ENCODE data around the gene TRDMT1. TPM values are rescaled to one million over a fixed set of nuclear protein-coding genes. Genes with fewer than 3 reads are reported as not detected.

Gene TRDMT1
- total RNA-seq, 1 donor from 2014 or later, result 7.8 TPM

DNA sequence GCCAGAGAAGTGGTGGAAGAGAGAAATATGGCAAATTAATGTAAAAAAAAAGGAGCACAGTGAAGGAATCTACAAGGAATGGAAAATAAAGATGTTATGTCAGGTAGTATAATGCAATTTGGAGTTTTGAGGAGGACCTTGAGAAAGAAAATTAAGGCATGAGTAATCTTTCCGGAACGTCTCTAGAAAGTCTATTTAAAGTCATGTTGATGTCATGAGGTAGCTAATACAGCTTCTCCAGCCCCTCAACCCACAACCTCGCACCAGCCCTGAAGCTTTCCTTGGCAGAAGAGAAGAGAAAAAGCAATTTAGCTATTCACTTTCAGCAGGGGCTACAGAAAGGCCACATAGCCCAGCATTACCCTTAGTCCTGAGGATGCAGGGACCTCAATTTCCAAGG, 22.5 kb downstream of the TRDMT1 start:
- no peak for DNase-seq (ENCODE audit: extremely low read depth, low read depth, low spot score)

DNA sequence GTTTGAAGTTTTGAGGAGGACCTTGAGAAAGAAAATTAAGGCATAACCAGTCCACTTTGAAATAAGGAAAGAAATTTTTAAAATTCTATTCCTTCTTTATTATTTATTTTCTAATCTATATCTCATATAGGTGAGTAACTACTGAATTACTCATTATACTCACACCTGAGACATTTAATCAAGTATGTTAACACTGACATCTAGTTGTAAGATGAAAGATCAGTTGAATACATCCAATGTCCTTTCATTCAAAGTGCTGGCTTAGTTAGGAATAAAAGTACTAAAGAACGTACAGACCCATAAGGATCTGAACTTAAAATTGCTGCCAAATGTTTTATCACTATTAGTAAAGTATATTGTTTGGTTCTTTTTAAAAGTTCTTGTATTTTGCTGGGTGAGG, 23.5 kb downstream of the TRDMT1 start:
- DNase-seq (ENCODE audit: extremely low read depth, low read depth, low spot score), result no peak

DNA sequence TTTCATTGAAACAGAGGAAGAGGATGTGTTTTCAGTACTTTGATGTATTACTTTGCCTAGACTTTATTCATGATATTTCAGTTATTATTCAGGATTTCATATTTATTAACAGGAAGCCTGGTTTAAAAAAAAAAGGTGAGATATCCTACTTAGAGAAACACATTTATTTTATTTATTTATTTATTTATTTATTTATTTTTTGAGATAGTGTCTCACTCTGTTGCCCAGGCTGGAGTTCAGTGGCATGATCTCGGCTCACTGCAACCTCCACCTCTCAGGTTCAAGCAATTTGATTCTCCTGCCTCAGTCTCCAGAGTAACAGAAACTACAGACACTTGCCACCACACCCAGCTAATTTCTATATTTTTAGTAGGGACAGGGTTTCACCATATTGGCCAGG, 24.5 kb downstream of the TRDMT1 start:
- DNase-seq (ENCODE audit: extremely low read depth, low read depth, low spot score), result no peak

DNA sequence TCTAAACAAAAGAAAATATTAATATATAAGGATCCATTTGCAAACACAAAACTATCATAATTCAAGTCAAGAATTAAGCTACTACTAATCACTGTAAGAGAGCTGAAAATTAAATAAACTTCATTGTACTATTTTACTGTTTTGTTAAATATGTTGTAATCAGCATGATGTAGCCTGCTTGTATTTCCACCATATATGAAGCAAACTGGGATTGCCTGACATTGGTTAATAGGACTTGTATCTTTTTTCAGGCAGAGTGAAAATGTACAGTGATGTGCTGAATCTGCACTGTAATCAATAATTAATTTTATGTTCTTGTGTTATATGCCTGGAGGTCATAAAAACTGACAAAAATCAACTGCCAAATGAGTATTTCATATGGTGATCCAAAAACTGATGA, 25.4 kb downstream of the TRDMT1 start:
- no peak for DNase-seq (ENCODE audit: extremely low read depth, low read depth, low spot score)

DNA sequence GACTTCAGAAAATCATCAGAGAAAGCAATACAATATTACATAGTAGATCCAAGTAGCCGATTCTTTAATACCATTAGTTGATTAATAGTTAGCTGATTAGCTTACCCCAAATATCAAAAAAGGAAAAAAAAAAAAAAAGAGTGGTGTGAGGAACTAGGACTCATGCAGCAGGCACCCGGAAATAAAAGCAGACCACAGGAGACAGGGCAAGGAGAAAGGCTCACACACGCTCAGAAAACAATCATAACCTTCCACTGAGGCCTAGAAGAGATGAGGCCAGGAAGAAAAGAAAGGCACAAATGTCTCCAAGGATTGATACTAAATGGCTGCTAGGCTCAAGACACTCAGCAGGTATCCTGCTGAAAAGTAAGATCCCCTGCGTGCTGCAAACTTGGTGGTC, 25.9 kb downstream of the TRDMT1 start:
- no peak for DNase-seq (ENCODE audit: extremely low read depth, low read depth, low spot score)

DNA sequence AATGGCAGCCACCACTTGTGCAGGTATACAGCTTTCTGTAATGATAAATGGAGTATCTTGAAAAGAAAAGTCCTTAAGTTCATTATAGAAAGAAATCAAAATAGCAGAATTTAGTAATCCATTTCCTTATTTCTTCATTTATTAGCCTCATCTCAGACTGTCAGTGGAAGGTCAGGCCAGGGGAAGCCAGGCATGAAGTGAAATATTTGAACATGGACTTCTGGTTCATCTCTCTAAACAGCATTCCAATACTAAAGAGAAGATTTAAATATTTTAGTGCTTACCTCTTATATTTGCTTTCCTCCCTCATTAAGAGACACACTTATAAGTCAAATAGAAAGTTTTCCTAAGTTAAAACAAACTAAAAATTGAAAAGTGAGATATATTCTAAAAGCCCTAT, 26.8 kb downstream of the TRDMT1 start:
- no peak for DNase-seq (ENCODE audit: extremely low read depth, low read depth, low spot score)

DNA sequence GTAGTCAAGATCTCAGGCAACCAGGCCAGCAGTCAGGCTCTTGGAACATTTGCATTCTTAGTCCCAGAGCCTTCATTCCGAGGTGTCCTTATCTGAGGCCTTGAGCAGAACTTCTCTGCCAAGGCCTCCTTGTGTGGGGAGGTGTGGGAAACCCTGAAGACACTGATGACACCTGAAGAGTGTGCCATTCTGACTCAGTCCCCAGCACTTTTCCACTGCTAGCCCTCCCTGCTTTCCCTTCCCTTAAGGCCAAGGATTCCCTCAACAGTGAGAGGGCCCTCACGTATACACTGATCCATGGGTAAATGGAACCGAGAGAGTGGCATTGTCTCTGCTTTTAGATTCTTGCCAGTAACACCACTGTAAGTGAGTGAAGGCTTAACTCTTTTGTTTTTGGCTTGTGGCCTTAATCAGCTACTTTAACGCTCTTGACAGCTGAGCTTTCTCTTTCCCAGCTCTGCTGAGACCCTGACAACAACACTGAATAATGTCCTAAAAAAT, 30.3 kb downstream of the TRDMT1 start:
- DNase-seq (ENCODE audit: extremely low read depth, low read depth, low spot score), result no peak

DNA sequence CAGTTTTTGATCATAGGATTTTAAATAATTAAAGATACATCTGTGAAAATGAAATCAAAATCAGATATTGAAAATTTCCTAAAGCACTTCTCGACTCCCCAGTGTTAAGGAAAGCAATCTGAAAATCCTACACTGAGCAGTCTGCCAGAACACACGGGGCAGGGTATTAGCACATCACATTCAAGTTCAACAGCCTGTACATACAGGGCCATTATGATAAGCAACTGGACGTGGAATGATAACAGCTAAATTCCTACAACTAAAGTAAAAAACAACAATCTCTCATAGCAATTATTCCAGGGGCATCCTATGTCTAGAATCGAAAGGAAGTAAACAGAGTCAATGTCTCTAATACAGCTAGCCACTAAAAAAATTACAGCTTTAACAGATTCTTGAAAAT, 31.7 kb downstream of the TRDMT1 start:
- no peak for DNase-seq (ENCODE audit: extremely low read depth, low read depth, low spot score)

DNA sequence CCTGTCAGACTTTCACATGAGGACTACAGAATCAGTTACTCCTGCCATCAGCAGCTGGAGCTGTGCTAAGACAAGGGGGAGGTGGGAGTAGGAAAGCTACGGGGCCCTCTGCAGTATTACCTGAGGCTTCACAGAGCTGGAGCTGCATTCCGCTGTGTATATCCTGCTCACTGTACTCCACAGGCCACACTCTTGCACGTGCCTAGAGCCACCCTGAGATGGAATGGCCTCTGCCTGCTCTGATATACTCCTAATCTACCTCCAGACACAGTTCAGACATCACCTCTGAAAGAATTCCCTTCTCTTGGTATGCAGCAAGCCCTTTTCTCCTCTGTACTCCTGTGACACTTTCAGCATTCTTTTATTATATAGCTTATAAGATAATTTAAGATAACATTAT, 34.8 kb downstream of the TRDMT1 start:
- DNase-seq (ENCODE audit: extremely low read depth, low read depth, low spot score), result no peak

DNA sequence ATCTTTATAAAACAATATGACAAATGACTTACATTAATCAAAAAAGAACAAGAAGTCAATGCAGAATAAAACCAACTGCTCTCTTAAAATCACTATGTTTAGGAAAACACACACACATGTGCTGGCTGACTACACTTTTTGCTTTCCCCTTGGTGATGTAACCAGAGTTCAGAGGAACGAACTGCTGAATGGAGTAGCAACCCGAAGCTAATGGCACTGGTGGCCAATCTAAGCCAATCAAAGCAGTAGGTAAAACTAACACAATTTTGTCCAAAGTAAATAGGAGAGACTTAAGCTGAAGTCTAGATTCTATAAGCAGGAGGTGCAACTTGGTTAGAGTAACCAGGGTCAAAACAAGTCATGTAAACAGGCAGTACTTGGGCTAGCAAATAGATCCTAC, 38.6 kb downstream of the TRDMT1 start:
- DNase-seq (ENCODE audit: extremely low read depth, low read depth, low spot score), result no peak

DNA sequence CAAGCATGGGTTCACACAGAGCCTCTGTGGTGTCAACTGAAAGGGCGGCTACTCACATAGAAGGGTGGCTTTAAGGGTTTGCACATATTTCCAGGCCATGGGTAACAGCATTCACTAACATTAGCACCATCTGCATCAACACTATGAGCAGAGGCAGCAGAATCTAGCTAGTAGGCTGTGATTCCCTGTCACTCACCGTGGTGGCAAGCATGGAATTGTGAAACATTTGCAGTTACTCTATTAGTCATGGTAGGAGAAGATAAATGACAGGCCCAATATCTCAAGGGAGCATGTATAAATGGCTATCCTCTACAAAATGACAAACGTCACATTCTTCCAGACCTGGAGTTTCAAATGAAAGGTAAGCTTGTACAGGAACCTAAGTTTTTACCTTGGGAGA, 39.7 kb downstream of the TRDMT1 start:
- DNase-seq (ENCODE audit: extremely low read depth, low read depth, low spot score), result no peak

DNA sequence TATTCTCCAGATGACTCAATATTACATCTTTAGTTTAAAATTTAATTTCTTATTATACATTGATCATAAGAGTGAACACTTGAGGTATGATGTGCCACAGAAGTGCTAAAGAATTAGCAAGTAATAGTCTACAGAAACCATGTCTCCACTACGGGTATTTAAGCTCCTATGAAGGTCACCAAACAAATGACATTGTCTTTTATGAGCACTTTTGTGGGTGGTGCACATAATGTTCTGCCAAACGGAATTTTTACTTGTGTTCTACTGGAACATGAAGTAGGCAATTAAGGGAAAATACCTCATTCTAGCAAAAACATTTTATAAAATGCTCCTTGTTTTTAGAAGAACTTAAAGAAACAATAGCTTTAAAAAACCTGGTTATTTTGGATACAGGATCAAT, 44.4 kb downstream of the TRDMT1 start:
- DNase-seq (ENCODE audit: extremely low read depth, low read depth, low spot score), result no peak

DNA sequence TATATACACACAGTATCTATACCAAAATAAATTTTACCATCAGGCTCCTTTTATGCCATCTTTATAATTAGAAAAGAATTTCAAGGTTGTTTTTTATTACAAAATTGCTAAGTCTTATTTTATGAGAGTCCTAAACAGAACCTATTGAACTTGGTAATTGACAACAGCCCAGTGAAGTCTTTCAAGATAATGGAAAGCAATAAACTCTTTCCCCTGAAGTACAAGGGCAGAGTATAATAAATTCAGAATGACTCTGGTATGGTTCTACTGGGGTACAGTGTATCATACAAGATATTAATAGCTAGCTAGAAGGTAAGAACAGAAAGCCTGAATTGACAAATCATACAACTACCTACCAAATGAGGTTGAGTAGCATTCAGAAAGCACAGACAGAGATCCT, 45.6 kb downstream of the TRDMT1 start:
- no peak for DNase-seq (ENCODE audit: extremely low read depth, low read depth, low spot score)

DNA sequence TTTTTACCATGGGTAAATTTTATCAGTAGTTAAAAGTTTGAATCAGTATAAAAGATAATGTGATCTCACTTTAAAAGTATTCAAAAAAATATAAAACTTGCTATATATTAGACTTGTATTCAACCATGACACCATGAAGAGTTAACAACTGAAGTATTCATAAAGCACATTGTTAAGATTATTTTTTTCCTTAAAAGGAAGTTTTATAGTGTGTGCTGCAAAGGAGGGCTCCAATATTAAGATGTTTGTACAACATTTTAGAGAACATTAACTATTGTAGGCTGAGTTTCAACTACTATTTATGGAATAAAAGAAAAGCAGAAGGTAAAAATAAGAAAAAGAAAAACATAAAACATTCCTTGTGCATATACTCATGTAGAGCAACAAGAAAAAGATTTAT, 47.4 kb downstream of the TRDMT1 start:
- no peak for DNase-seq (ENCODE audit: extremely low read depth, low read depth, low spot score)

DNA sequence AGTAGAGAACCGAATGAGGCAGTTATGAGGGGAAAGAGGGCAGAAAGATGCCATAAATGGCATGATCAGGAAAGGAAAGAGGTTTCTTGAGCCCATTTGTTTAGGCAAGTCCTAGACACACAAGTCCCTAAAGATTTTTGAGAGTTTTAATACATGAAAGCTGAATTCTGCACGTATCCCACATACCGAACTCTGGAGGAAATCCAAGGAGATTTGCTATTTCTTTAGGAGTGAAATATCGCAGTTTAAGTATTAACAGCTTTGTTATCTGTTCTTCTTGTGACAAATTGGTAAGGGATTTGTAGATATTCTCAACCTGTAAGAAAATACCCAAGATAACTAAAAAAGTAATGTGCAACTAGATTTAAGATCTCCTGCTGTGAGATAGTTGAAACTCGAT, 48.2 kb downstream of the TRDMT1 start:
- DNase-seq (ENCODE audit: extremely low read depth, low read depth, low spot score), result no peak

DNA sequence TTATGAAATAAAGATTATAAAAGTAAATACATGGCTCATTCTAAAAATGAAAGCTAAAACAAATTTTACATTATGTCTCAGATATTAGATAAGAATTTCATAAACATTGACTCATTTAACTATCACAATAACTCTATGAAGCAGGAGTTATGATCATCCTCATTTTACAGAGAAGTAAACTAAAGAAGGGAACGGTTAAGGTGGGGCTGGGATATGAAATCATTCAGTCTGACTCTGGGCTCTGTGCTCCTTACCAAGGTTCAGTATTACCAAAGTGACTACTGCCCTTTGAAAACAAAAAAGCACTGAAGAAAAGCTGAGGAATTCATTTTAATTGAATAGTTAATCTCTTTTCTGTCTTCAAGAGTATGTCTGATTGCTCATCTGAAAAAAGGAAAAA, 49.8 kb downstream of the TRDMT1 start:
- DNase-seq (ENCODE audit: extremely low read depth, low read depth, low spot score), result no peak

DNA sequence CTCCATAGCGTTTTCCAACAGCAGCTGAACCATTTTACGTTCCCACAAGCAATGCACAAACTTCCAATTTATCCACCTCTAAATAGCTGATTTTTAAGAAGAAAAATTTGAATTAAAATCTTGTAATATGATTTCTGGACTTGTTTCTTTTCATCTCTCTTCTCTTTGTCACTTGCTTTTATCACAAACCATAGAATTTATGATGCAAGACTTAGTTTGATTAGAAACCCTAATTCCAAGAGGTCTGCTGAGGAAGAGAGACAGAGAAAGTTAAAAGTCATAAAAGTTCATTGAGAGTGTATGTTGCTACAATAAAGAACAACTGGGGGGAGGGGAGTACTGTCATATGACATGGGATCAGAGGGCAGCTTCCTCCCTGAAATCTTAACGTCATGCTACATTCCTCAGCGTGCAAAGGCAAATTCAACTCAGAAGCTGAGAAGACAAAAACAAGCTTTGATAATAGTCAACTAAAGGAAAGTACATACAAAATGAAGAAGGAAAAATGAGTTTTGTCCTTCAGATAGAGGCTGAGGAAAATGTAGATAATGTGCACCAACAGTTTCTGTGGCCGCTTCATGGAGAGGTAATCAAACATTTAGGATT, 53.5 kb downstream of the TRDMT1 start:
- peak; percentile 3 for DNase-seq (ENCODE audit: extremely low read depth, low read depth, low spot score)

DNA sequence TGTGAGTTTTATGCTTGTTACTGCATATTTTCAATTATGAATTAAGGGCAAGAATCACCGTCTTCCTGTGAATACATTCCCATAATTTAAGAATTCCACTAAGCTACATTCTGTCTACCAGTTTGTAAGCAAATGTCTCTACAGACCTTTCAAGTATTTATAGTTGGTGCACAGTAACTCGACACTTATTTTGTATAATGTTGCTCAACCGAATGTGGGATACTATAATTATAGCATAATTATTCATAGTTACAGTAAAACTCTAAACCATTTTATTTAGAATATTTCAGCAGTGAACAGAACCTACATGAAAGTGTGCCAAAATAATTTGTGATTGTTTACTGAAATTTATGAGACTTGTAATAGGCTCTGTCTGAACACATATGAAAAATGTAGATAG, 54.6 kb downstream of the TRDMT1 start:
- no peak for DNase-seq (ENCODE audit: extremely low read depth, low read depth, low spot score)

DNA sequence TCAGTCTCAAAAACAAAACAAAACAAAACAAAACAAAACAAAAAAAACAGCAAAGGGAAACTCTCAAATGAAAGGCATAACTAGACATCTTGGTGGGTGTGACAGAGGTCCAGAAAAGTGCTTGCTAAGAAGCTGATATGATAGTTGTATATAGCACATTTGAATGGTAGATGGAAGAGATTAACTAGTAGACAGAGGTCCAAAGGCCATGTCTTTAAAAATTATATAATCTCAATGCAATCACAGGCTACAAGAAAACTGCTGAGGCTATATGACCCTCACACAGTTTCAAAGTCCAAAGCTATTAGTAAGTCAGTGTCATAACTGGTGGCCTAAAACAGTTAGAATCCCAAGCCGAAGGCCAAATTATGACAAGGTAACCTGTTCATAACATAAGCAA, 56.2 kb downstream of the TRDMT1 start:
- no peak for DNase-seq (ENCODE audit: extremely low read depth, low read depth, low spot score)

DNA sequence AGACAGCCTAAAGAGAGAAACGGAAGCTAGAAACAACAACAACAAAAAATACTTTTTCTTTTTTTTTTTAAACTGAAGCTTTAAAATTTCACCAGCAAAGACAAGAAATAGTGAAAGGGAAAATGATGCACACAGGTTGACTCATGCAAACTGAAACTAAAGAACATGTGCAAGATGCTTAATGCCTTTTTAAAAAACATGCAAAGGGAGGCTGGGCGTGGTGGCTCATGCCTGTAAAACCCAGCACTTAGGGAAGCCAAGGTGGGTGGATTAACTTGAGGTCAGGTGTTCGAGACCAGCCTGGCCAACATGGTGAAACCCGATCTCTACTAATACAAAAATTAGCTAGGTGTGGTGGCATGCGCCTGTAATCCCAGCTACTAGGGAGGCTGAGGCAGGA, 56.7 kb downstream of the TRDMT1 start:
- DNase-seq (ENCODE audit: extremely low read depth, low read depth, low spot score), result no peak

DNA sequence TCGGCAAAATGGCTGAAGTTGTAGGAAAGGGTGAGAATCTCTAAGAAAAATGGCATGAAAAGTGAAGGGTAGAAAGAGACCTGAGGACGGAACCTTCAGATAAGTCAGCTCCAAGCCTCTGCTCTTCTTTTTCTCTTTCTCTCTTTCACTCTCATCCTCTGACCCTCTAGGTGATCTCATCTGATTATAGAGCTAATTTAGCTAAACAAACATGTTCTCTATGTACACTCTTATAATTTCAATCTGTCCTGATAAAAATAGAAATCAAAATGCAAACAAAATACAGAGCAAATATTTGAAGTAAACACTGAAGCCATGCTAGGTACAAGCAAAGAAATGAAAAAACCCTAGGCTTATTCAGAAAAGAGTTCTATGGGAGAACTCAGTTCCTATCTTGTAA, 57.4 kb downstream of the TRDMT1 start:
- no peak for DNase-seq (ENCODE audit: extremely low read depth, low read depth, low spot score)

DNA sequence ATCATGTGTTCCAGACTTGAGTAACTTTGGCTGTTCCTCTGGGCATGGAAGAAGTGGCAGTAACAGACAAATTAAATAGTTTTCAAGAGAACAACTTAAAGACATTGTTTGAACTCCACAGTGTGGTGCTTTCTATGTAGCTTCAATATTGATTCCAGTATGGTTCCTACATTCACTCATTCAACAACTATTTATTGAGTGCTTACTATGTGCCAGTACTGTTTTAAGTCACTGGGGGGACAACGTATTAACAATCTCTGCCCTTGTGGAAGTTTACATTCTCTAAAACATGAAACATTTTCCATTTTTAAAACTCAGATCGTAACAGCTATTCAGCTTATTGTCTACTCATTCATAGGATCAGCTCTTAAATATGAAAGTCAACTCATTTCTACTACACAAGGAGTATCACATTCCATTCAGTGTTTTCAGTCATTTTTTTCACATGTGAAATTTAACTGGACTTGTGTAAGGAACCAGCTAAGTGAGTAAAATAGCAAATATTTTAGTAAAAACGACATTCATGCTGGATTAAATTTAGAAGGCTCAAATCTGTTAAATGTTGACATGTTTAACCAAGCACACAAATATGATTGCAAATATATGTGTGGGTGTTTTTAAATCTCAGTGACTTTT, 58.3 kb downstream of the TRDMT1 start:
- DNase-seq (ENCODE audit: extremely low read depth, low read depth, low spot score), result no peak

Data from glomerular endothelial cell (primary cell).